Right lobe of liver (tissue), 6 donors: ENCODE data around the gene HIPK1. TPM values are rescaled to one million over a fixed set of nuclear protein-coding genes. Genes with fewer than 3 reads are reported as not detected.

Experiments
- ATAC-seq, 4 donors: fragments of 200-7000 bp; cut with Tn5 transposase; one replicate each; pipeline ENCODE4 v1.9.1; 2020; ENCODE audit warnings: mild to moderate bottlenecking in 4 of 4, moderate library complexity in 4 of 4
- DNase-seq, 3 donors: peaks; one replicate each; pipeline ENCODE4 v3.0.0-alpha.2; 2020
- H3K27ac ChIP-seq, 3 donors: fragments of 200-600 bp; one replicate each; pipeline ENCODE4 v1.8.0; 2022
- H3K27me3 ChIP-seq, 2 donors: fragments of 200-600 bp; one replicate each; pipeline ENCODE4 v1.8.0; 2022
- H3K36me3 ChIP-seq, 4 donors: fragments of 200-600 bp; sonication (generic) in 1 of 4; one replicate each; pipeline versions ENCODE4 v1.5.1 to v1.8.0; 2017 to 2022; ENCODE audit warnings: control low read depth in 1 of 4
- H3K4me1 ChIP-seq, 4 donors: fragments of 200-600 bp; sonication (generic) in 1 of 4; one replicate each; pipeline versions ENCODE4 v1.5.1 to v1.8.0; 2017 to 2022; ENCODE audit warnings: control low read depth in 1 of 4
- H3K4me3 ChIP-seq, 3 donors: fragments of 200-600 bp; one replicate each; pipeline ENCODE4 v1.8.0; 2022
- H3K9me3 ChIP-seq, 4 donors: fragments of 200-600 bp; sonication (generic) in 1 of 4; one replicate each; pipeline versions ENCODE4 v1.5.1 to v1.8.0; 2017 to 2022; ENCODE audit warnings: control low read depth in 1 of 4
- CTCF ChIP-seq, 4 donors: fragments of 200-600 bp in 3 of 4; fragments of 450-650 bp in 1 of 4; IDR thresholded peaks; one replicate each; pipeline versions ENCODE4 v1.5.1 to v1.8.0; 2016 to 2022; ENCODE audit warnings: antibody characterized with exemption in 4 of 4, mild to moderate bottlenecking in 2 of 4
- POLR2A ChIP-seq: fragments of 450-650 bp; IDR thresholded peaks from one replicate; pipeline ENCODE4 v1.6.1; 2017; ENCODE audit warnings: antibody characterized with exemption, mild to moderate bottlenecking
- WGBS: methylation state at CpG from one replicate; pipeline ENCODE4 v1.1.6; 2018; ENCODE audit warnings: low coverage, low lambda C conversion rate; ENCODE audit not compliant: insufficient coverage; ENCODE audit errors: missing lambda C conversion rate; 5-methylcytosine and 5-hydroxymethylcytosine counted together
- intact Hi-C, 2 donors: fragments of 100-400 bp; cut with DNase I; formaldehyde crosslinking; loops; one replicate each; pipeline versions ENCODE4 v1.11.2 to v1.14.1; 2022
- total RNA-seq, 6 experiments: library from RNA; depleted of rRNA in 2 of 6; stranded (reverse); fragments of >200 nt in 2 of 6; fragmentation: NEBNext Ultra II Directional in 3 of 6; extraction: Animal tissue kit (Norgen Biotek cat#: 25700) in 3 of 6; gene quantifications; one replicate each; pipeline versions ENCODE4 v1.1.0 to v1.2.4, GENCODE V29; 2016 to 2023
- donor health status: DM: no; HTN: yes; CAD: no.
- donor health status: DM: no; HTN: no; CAD: no.
- donor health status: DM: no; HTN: no; CAD: no.
- donor health status: DM: no; HTN: yes; CAD: no.
- donor health status: DM: no; HTN: yes; CAD: no.

HIPK1 gene
- total RNA-seq, 6 experiments from 2014 or later = 19.0 to 29.6 (median 23.5) TPM

- no peaks in the 10 kb centered on the region for H3K9me3 ChIP-seq
- 85% methylated on average over 4 of the region's 5 CpGs for WGBS
- H3K36me3 ChIP-seq = no peaks in the 10 kb centered on the region
- ATAC-seq (no peak), DNase-seq (no peak)
- TF ChIP-seq POLR2A (no peak), CTCF (IDR thresholded peaks at IDR 0.05) (no peak)
- peaks cover 0 to 6% (median 0%) of the 10 kb centered on the region in 4 donors for H3K4me1 ChIP-seq
- H3K27ac ChIP-seq = no peak overlapping the region
- intact Hi-C loops = loop anchor here in 1 of 2 donors (10.0 kb wide), 1 partner anchor 298 kb away; no protein-coding TSS in a partner anchor
- H3K27me3 ChIP-seq = no peaks in the 10 kb centered on the region
- H3K4me3 ChIP-seq = no peak overlapping the region
Observed at GRCh38 chr1:113987259-113987658, 58.1 kb downstream of the HIPK1 start.

DNA sequence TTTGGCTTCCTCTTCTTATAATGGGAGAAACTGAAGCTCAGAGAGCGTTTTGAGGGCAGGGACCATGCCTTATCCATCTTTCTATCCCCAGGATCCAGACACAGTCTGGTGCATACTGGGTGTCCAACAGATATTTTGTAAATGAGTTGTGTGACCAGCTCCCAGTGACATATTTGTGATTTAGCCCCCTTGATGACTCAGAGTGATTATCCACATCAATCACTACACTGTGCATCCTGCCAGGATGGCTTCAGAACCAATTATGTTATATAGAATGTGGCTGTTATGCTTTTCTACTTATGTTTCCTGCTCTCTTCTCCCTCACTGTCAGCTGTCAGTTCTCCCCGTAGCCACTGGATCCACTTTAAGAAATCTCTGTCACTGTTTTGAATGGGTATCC, 61.4 kb downstream of the HIPK1 start:
- H3K27ac ChIP-seq = no peak overlapping the region
- ATAC-seq (no peak), DNase-seq (no peak)
- 52% methylated on average over 2 of the region's 2 CpGs for WGBS
- TF ChIP-seq CTCF (IDR thresholded peaks at IDR 0.05) (no peak), POLR2A (no peak)
- no peaks in the 10 kb centered on the region for H3K27me3 ChIP-seq
- no peak overlapping the region for H3K4me3 ChIP-seq
- intact Hi-C loops = no loop called here
- H3K4me1 ChIP-seq = no peaks in the 10 kb centered on the region
- no peaks in the 10 kb centered on the region for H3K9me3 ChIP-seq
- no peaks in the 10 kb centered on the region for H3K36me3 ChIP-seq

DNA sequence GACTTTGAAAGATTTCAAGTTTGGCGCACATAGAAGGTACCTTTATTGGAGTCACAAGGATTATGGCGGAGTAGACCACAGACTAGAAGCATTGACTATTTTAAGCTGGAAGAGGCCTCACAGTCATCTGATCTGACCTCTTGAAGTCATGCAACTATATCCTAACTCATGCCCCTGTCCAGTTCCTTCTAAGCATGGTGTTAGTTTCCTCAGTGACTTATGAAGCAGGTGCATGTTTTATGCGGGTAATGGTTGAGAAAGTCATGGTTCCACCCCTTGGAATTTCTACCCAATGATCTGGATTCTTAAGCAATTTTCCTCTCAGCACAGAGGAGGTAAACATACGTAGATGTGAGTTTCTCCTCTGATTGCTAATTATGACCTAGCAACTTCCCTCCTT, 61.8 kb downstream of the HIPK1 start:
- WGBS = 78% methylated on average over 4 of the region's 4 CpGs

GRCh38 chr1:113991467-113991997, 62.4 kb downstream of the HIPK1 start:
- H3K4me1 ChIP-seq = no peaks in the 10 kb centered on the region
- H3K4me3 ChIP-seq = no peak overlapping the region
- DNase-seq (no peak), ATAC-seq (no peak)
- no peak overlapping the region for H3K27ac ChIP-seq
- no peak for TF ChIP-seq CTCF (IDR thresholded peaks at IDR 0.05)
- TF ChIP-seq POLR2A = no peak
- no peaks in the 10 kb centered on the region for H3K36me3 ChIP-seq
- WGBS = 77% methylated on average over 5 of the region's 5 CpGs
- intact Hi-C loops = no loop called here
- H3K27me3 ChIP-seq = no peaks in the 10 kb centered on the region
- H3K9me3 ChIP-seq = no peaks in the 10 kb centered on the region

More for the DNA sequence above, 61.8 kb downstream of the HIPK1 start:
- Histone ChIP-seq H3K27me3 (no peaks in the 10 kb centered on the region), H3K4me1 (no peaks in the 10 kb centered on the region), H3K27ac (no peak overlapping the region), H3K4me3 (no peak overlapping the region), H3K9me3 (no peaks in the 10 kb centered on the region), H3K36me3 (no peaks in the 10 kb centered on the region)
- no peak for DNase-seq
- TF ChIP-seq CTCF (IDR thresholded peaks at IDR 0.05) (no peak), POLR2A (no peak)
- intact Hi-C loops = no loop called here
- no peak for ATAC-seq

DNA sequence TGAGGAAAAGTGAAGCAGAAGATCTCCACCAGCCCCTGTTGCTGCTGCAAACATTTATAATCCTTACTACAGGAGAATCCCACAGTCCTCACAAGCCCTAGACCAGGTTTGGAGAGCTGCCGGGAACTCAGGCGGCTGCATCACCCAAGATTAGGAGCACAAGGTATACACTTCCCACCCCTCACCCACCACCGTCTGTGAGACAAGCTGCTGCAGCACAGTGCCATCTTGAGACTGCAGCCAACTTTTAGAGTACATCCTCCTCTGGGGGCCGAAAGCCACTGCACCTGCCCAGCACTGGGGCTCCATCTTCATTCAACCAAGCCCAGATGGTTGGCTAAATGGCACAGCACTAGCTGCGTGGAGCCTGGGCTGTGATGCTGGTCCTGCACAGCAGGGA, 63.9 kb downstream of the HIPK1 start:
- DNase-seq = no peak
- Histone ChIP-seq H3K27ac (no peak overlapping the region), H3K36me3 (no peaks in the 10 kb centered on the region), H3K27me3 (no peaks in the 10 kb centered on the region), H3K4me1 (no peaks in the 10 kb centered on the region), H3K9me3 (no peaks in the 10 kb centered on the region), H3K4me3 (no peak overlapping the region)
- intact Hi-C loops = no loop called here
- TF ChIP-seq CTCF (IDR thresholded peaks at IDR 0.05) (no peak), POLR2A (no peak)
- no peak for ATAC-seq
- WGBS = 90% methylated on average over 2 of the region's 5 CpGs
